ENCODE results near the gene ISM1. TPM values are rescaled to one million over a fixed set of nuclear protein-coding genes. Genes with fewer than 3 reads are reported as not detected.

Gene ISM1
- polyA plus RNA-seq, 2 donors, result 1.5 to 2.2 TPM

GRCh38 chr20:13348311-13349234, 127.5 kb downstream of the ISM1 start:
- no peak overlapping the region for H3K4me3 ChIP-seq (ENCODE audit: low read depth in 1 of 2, low read length in 2 of 2)
- H3K9me3 ChIP-seq (ENCODE audit: control insufficient read depth in 2 of 2, insufficient read depth in 1 of 2, low read depth in 1 of 2, low read length in 1 of 2), result no peaks in the 10 kb centered on the region
- no peaks in the 10 kb centered on the region for H3K27me3 ChIP-seq (ENCODE audit: control insufficient read depth in 1 of 2, insufficient read depth in 2 of 2, low read length in 2 of 2)
- no peak overlapping the region for H3K27ac ChIP-seq (ENCODE audit: low read depth in 2 of 2, low read length in 1 of 2)
- H3K36me3 ChIP-seq (ENCODE audit: control insufficient read depth in 2 of 2, insufficient read depth in 2 of 2, low read length in 1 of 2), result no peaks in the 10 kb centered on the region
- WGBS, 2 donors, result 42 to 64% methylated on average over 9 of the region's 9 CpGs
- no peaks in the 10 kb centered on the region for H3K4me1 ChIP-seq (ENCODE audit: control insufficient read depth in 2 of 2, insufficient read depth in 2 of 2, low read length in 1 of 2)

GRCh38 chr20:13349235-13349604, 128.1 kb downstream of the ISM1 start:
- Histone ChIP-seq H3K27me3 (ENCODE audit: control insufficient read depth in 1 of 2, insufficient read depth in 2 of 2, low read length in 2 of 2) (no peaks in the 10 kb centered on the region), H3K27ac (ENCODE audit: low read depth in 2 of 2, low read length in 1 of 2) (no peak overlapping the region), H3K9me3 (ENCODE audit: control insufficient read depth in 2 of 2, insufficient read depth in 1 of 2, low read depth in 1 of 2, low read length in 1 of 2) (no peaks in the 10 kb centered on the region), H3K4me3 (ENCODE audit: low read depth in 1 of 2, low read length in 2 of 2) (no peak overlapping the region), H3K36me3 (ENCODE audit: control insufficient read depth in 2 of 2, insufficient read depth in 2 of 2, low read length in 1 of 2) (no peaks in the 10 kb centered on the region), H3K4me1 (ENCODE audit: control insufficient read depth in 2 of 2, insufficient read depth in 2 of 2, low read length in 1 of 2) (no peaks in the 10 kb centered on the region)
- 77 to 86% methylated on average over 4 of the region's 4 CpGs for WGBS, 2 donors

Other genes starting within 250 kb of the ISM1 start
- gene SPTLC3, start 212.3 kb upstream of the ISM1 start, polyA plus RNA-seq, result 1 to 10 TPM; 3.5 TPM